Naive B cell (primary cell): ENCODE measurements around the gene NUP153. TPM values are rescaled to one million over a fixed set of nuclear protein-coding genes. Genes with fewer than 3 reads are reported as not detected.
"Not testable (repeated sequence)": the region's sequence is repeated elsewhere in the genome, so short reads cannot be mapped to it uniquely, and the experiment has no call there.

Experiments
- ATAC-seq, 2 donors: fragments of 150-1000 bp; cut with Tn5 transposase; 2 replicates each; pipeline ENCODE4 v1.10.0; 2021; ENCODE audit warnings: low read depth in 2 of 2, mild to moderate bottlenecking in 2 of 2, moderate library complexity in 2 of 2
- DNase-seq: peaks from one replicate; pipeline ENCODE4 v3.0.0; 2022
- H3K27ac Mint-ChIP-seq, 6 donors: one replicate each; pipeline ENCODE4 v1.8.0; 2020 to 2022; ENCODE audit warnings: mild to moderate bottlenecking in 6 of 6, mixed read lengths in 6 of 6, moderate library complexity in 5 of 6, inconsistent platforms in 2 of 6
- H3K27me3 Mint-ChIP-seq, 3 donors: one replicate each; pipeline ENCODE4 v1.8.0; 2021 to 2022; ENCODE audit warnings: mixed read lengths in 3 of 3, mild to moderate bottlenecking in 1 of 3
- H3K36me3 Mint-ChIP-seq, 2 donors: one replicate each; pipeline ENCODE4 v1.8.0; 2020 to 2022; ENCODE audit warnings: mixed read lengths in 2 of 2, inconsistent platforms in 1 of 2, mild to moderate bottlenecking in 1 of 2
- H3K4me1 Mint-ChIP-seq, 3 donors: one replicate each; pipeline ENCODE4 v1.8.0; 2020 to 2022; ENCODE audit warnings: mixed read lengths in 3 of 3, inconsistent platforms in 1 of 3, mild to moderate bottlenecking in 1 of 3, moderate library complexity in 1 of 3
- H3K4me3 Mint-ChIP-seq, 8 donors: one replicate each; pipeline ENCODE4 v1.8.0; 2020 to 2022; ENCODE audit warnings: mild to moderate bottlenecking in 8 of 8, mixed read lengths in 8 of 8, moderate library complexity in 8 of 8, inconsistent platforms in 2 of 8
- H3K9me3 Mint-ChIP-seq, 7 donors: one replicate each; pipeline ENCODE4 v1.8.0; 2020 to 2022; ENCODE audit warnings: mixed read lengths in 7 of 7, mild to moderate bottlenecking in 5 of 7, inconsistent platforms in 2 of 7, moderate library complexity in 1 of 7
- polyA plus RNA-seq, 6 donors: library from polyadenylated mRNA; unstranded; fragments of 300-500 nt; fragmentation: Illumina TruSeq; gene quantifications; one replicate each; pipeline ENCODE4 v1.2.3, GENCODE V29; 2021; ENCODE audit warnings: low read depth in 6 of 6

NUP153 gene
- polyA plus RNA-seq, 6 donors from 2014 or later, result 2.9 to 7.6 (median 5.4) TPM

- not testable (repeated sequence) for ATAC-seq
These were observed 125.4 kb downstream of the NUP153 start for GRCh38 chr6:17581282-17581681.

GRCh38 chr6:17580518-17581048 lies 126.1 kb downstream of the NUP153 start:
- Mint-ChIP-seq H3K27me3 (peaks cover 0 to 28% (median 27%) of the 10 kb centered on the region in 3 donors), H3K27ac (no peak overlapping the region), H3K36me3 (peaks cover 4 to 15% of the 10 kb centered on the region in 2 donors), H3K4me1 (peaks cover 0 to 4% (median 4%) of the 10 kb centered on the region in 3 donors), H3K4me3 (peak overlapping the region in 7 of 8 donors; percentile 63 to 90 (median 74)), H3K9me3 (peaks cover 9 to 16% (median 11%) of the 10 kb centered on the region in 7 donors)
- ATAC-seq, result peak; percentile 76 to 78
- DNase-seq, result no peak

More at GRCh38 chr6:17581282-17581681, 125.4 kb downstream of the NUP153 start:
- not testable (repeated sequence) for H3K27ac Mint-ChIP-seq, DNase-seq, H3K4me1 Mint-ChIP-seq
- Mint-ChIP-seq H3K9me3 (peaks cover 9 to 16% (median 11%) of the 10 kb centered on the region in 7 donors), H3K4me3 (peak overlapping the region in 6 of 8 donors; percentile 54 to 87 (median 68)), H3K27me3 (peaks cover 0 to 28% (median 27%) of the 10 kb centered on the region in 3 donors), H3K36me3 (peaks cover 4 to 15% of the 10 kb centered on the region in 2 donors)

GRCh38 chr6:17577059-17577458 lies 129.7 kb downstream of the NUP153 start:
- DNase-seq, result no peak
- peaks cover 4 to 15% of the 10 kb centered on the region in 2 donors for H3K36me3 Mint-ChIP-seq
- ATAC-seq, result no peak
- no peak overlapping the region for H3K27ac Mint-ChIP-seq
- peaks cover 0 to 4% (median 0%) of the 10 kb centered on the region in 3 donors for H3K4me1 Mint-ChIP-seq
- peaks cover 6 to 36% (median 31%) of the 10 kb centered on the region in 3 donors for H3K27me3 Mint-ChIP-seq
- H3K4me3 Mint-ChIP-seq, result no peak overlapping the region
- H3K9me3 Mint-ChIP-seq, result peaks cover 10 to 23% (median 13%) of the 10 kb centered on the region in 7 donors

GRCh38 chr6:17574866-17575560 lies 131.7 kb downstream of the NUP153 start:
- Mint-ChIP-seq H3K4me1 (no peaks in the 10 kb centered on the region), H3K36me3 (peaks cover 4 to 15% of the 10 kb centered on the region in 2 donors), H3K27ac (no peak overlapping the region), H3K27me3 (peaks cover 6 to 27% (median 26%) of the 10 kb centered on the region in 3 donors), H3K9me3 (peaks cover 9 to 23% (median 11%) of the 10 kb centered on the region in 7 donors), H3K4me3 (no peak overlapping the region)
- ATAC-seq, result no peak
- DNase-seq, result no peak

- Mint-ChIP-seq H3K4me1 (no peaks in the 10 kb centered on the region), H3K9me3 (peaks cover 9 to 50% (median 31%) of the 10 kb centered on the region in 7 donors), H3K36me3 (peaks cover 0 to 4% of the 10 kb centered on the region in 2 donors), H3K27ac (no peak overlapping the region), H3K27me3 (peaks cover 4 to 16% (median 7%) of the 10 kb centered on the region in 3 donors), H3K4me3 (no peak overlapping the region)
- ATAC-seq (no peak), DNase-seq (no peak)
These were observed 141.3 kb downstream of the NUP153 start for GRCh38 chr6:17565399-17565798.

Other genes with a start within 250 kb of the NUP153 start
- gene FAM8A1, start 106.6 kb downstream of the NUP153 start, polyA plus RNA-seq, result 1 to 10 TPM in 5 of 6 donors, not detected in 1; 1.5 to 3.4 (median 2.0) TPM